GM21786 (cell line): ENCODE data around the gene EOLA1.
A peak's percentile ranks its signal among the peaks of the same experiment; 100 is the strongest.
"Not testable (repeated sequence)": the region's sequence is repeated elsewhere in the genome, so short reads cannot be mapped to it uniquely, and the experiment has no call there.

ENCODE experiments used
- ATAC-seq: cut with Tn5 transposase; IDR thresholded peaks from one replicate; pipeline ENCODE4 v1.9.1; 2021; ENCODE audit not compliant: unreplicated experiment

Gene EOLA1

DNA sequence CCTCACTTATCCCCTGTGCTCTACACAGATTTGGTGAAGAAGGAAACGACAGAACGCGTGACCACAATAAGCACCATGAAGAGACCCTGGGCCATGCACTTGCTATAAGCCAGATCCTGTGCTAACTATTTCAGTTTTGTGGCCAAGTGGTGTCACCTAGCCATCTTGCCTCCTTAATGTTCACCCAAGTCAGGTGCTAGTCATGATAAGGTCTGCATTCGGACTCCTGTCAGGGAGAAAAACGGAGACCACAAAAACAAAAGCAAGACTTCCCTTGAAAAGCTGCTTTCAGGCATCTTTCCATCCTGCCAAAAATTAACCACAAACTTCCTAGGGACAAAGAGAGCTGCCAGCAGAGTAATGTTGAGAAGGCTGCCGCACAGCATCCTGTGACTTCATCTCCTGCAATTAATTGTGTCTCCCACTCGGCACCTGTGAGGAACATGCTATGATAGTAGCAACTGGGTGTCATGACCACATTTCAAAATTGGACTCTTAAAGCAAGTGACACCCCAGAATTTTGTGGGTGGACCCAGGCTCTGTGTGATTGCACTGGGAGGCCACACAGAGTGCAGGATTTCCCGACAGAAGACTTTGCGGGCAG is 26.9 kb upstream of the EOLA1 start:
- no peak for ATAC-seq

DNA sequence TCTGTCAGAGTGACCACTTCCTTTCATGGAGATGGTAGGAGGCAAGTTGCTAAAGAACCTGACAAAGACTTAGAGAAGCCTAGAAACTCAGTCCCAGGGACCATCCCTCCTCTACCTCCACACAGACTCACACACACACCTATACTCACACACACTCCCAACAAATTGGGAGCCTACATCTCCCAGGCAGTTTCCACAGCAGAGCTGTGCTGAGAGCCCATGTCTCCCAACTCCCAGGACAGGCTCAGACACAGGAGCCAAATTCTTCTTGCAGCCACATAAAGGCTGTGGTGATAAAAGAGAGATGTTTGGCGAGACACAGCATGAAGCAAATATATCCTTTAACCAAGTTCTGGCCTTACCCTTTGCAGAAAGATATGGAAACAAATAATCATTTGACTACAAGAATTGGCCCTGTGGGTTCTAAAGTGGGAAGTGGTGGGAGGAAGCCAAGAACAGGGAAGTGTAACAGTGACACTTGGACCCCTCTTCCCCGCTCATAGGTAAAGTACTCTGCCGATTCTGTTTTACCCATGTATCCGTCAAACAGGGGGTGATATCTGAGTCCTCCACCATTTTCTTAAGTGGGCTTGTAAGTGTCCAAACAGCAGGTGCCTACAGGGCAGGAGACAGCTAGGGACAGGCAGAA is 24.7 kb upstream of the EOLA1 start:
- ATAC-seq = no peak

DNA sequence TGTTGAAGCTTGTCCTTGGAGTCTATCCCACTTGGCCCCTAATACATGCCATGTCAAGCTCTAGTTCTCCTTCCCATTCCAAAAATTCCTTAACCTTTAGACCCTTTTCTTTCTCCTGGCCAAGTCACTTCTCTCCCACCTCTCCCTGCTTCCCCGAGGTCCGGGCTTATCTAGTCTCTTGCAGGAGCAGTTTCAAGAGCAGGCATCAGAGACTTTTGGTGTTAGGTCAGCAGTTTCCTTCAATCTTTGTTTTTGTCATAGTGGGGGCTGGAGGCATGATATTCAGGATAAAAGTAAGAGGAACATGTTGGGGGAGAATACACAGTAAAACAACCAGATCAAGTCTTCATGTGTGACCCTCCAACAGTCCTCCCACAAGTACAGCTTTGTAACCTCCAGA is 24.2 kb upstream of the EOLA1 start:
- ATAC-seq = no peak

DNA sequence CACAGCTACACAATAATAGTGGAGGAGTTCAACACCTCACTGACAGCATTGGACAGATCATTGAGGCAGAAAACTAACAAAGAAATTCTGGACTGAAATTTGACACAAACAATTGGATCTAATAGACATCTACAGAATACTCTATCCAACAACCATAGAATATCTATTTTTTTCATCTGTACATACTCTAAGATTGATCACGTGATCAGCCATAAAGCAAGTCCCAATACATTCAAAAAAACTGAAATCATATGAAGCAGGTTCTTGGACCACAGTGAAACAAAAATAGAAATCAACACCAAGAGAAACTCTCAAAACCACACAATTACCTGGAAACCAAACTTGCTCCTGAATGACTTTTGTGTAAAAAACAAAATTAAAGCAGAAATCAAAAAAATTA is 23.5 kb upstream of the EOLA1 start:
- no peak for ATAC-seq

DNA sequence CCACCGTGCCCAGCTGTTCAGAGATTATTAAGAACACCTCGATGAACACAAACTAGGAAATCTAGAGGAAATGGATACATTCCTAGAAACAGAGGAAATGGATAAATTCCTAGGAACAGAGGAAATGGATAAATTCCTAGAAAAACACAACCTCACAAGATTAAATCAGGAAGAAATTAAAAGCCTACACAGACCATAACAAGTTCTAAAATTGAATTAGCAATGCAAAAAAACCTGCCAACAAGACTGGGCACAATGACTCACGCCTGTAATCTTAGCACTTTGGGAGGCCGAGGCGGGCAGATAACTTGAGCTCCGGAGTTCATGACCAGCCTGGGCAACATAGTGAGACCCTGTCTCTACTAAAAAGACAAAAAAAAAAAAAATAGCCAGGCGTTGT is 22.6 kb upstream of the EOLA1 start:
- no peak for ATAC-seq

DNA sequence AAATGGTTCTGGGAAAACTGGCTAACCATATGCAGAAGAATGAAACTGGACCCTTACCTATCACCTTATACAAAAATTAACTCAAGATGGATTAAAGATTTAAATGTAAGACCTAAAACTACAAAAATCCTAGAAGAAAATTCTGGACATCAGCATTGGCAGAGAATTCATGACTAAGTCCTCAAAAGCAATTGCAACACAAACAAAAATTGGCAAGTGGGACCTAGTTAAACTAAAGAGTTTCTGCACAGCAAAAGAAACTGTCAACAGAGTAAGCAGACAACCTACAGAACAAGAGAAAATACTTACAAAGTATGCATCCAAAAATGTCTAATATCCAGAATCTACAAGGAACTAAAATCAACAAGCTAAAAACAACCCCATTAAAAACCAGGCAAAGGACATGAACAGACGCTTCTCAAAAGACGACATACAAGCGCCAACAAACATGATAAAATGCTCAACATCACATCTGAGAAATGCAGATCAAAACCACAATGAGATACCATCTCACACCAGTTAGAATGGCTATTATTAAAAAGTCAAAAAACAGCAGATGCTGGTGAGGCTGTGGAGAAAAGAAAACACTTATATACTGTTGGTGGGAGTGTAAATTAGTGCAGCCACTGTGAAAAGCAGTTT is 20.1 kb upstream of the EOLA1 start:
- not testable (repeated sequence) for ATAC-seq

DNA sequence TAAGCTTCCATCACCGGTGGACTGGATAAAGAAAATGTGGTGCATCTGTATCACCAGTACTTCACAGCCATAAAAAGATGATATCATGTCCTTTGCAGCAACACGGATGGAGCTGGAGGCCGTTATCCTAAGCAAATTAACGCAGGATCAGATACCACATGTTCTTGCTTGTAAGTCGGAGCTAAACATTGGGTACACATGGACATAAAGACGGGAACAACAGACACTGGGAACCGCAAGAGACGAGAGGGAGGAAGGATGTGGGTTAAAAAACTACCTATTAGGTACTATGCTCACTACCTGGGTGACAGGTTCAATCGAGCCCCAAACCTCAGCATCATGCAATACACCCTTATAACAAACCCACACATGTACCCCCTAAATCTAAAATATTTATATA is 19.4 kb upstream of the EOLA1 start:
- ATAC-seq = no peak

DNA sequence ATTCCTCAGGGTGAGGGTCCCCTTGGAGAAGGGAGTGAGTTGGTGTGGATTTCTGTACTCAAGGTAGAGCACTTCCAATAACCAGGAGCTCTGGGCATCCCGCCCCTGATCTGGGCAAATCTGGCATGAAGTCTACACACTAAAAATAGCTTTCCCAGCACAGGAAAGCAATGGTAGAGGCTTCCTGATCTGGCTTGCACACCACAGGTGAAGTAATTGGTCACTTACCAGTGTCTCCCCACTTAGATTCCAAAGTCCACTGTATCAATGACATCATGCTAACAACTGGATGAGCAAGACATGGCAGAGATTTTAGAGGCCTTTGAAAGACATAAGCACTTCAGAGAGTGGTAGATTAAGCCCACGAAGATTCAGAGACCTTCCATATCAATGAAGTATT is 17.9 kb upstream of the EOLA1 start:
- no peak for ATAC-seq

DNA sequence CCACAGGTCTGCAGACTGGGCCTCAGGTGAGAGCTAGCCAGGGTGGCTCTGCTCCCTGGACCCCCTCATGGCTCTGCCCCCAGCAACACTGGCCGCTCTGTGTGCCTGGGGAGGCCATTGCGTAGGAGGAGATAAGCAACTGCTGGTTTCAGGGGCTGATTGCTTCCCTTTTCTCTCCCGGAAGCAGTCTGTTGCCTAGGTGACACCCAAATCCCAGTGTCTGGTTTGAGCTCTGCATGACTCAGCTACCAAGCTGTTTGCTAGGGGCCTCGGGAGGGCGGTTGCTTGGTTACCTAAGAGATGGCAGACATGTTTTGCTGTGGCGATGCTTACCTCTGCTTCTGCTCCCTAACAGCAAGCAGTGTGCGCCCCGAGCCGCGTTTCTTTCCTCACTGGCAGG is 15.4 kb upstream of the EOLA1 start:
- ATAC-seq = peak; percentile 90

DNA sequence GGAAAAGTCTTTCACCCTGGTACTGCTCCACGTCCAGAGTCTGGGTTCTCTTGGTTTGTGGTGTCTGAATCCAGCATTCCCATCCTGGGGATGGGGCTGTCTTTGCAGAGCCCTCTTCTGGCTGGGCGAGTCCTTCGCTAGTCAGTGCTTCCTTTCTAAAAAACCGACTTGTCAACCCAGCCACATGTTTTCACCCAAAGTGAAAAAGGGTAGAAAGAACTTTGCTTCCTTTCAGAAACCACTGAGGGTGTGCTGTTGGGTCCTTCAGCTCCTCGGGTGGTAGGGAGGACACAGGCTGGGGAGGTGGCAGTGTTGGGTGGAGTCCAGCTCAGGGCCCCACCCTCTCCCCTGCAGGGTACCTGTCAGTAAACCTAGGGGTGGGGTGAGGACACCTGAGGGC is 14.9 kb upstream of the EOLA1 start:
- ATAC-seq = peak; percentile 54

DNA sequence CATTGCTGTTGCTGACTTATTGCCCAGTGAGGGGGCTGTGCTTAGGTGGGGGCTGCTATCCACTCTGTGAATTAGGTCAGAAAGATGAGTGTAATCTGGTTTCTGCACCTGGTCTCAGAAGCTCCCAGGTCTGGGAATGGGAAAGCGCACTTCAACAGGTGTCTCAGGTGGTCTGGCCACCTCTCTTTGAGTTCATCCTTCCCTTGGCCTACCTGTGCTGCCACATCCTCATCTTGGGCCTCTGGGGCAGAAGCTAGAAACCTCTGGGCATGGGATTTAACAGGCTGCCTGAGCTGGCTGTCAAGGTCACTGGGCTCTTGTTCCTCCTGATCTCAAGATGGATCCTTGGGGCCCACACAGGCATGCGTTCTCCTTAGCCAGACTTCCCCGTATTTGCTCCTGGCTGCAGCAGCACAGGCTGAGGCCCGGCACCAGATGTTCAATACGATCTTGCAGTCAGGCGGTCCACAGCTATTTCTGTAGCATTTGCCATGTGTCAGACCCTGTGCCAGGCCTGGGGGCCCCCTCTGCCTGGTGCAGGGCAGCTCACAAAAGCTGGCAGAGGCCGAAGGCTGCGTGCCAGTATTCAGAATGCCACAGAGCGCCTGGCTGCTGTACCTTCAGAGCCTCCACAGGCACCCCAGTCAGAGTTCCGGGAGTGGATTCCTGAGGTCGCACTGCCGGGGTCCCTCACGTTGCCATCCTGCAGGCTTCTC is 14.3 kb upstream of the EOLA1 start:
- not testable (repeated sequence) for ATAC-seq

DNA sequence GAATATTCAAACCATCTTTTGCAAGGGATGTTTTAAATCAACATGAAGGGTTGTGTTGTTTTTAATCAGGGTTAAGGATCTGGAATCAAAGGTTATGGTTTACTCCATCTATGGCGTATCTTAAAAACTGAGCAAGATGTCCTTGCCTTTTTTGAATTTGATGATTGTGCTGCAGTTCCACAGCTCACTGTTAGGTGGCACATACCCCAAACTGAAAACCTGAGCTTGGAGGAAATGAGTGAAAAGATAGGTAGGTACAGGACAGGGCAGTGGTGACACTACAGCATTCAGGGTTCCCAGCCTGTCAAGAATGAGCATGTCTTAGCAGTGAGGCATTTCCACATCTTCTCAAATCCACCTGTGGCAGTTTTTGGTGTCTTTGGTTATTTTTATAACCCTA is 13.1 kb upstream of the EOLA1 start:
- no peak for ATAC-seq

DNA sequence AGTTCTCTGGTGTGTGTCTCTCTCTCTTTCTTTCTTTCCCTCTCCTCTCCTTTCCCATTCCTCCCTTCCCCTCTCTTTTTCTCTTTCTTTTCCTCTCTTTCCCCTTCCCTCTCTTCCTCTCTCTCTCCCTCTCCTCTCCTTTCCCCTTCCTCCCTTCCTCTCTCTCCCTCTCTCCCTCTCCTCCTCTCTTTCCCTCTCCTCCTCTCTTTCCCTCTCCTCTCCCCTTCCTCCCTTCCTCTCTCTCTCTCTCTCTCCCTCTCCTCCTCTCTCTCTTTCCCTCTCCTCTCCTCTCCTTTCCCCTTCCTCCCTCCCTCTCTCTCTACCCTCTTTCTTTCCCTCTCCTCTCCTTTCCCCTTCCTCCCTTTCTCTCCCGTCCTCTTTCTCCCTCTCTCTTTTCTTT is 12.4 kb upstream of the EOLA1 start:
- no peak for ATAC-seq

DNA sequence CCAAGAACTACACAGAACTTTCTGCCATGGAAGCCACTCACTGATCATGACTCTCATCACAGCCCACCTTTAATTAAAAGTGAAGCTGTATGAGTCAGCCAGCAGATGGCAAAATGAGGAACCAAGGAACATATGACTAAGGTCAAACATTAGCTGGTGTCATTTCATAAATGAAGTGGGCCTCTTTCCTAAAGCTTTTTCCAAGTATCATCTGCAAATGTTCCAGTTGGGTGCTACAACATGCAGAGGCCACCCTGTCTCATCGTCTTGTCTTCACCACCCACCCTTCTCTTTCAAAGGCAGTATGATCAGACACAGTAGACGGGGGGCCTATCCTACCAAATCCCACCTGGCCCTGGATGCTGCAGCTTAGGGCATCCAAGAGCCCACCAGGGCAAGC is 9.2 kb upstream of the EOLA1 start:
- ATAC-seq = peak; percentile 77

DNA sequence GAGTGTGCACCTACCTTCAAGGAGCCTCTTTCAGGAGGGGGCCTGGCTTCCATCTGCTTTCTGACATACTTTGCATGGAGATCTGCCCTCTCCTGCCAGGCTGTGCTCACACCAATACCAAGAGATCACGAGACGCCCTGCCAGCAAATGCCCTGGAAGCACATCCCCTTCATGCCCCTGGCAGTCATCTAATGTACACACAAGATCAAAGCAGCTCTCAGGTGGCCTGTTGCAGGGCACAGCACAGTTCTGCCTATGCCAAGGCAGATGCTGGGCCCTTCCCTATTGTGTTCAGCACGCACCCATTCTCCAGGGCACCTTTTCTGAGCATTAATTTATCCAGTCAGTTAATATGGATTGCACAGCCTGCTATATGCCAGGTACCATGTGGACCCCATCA is 7.9 kb upstream of the EOLA1 start:
- not testable (repeated sequence) for ATAC-seq

DNA sequence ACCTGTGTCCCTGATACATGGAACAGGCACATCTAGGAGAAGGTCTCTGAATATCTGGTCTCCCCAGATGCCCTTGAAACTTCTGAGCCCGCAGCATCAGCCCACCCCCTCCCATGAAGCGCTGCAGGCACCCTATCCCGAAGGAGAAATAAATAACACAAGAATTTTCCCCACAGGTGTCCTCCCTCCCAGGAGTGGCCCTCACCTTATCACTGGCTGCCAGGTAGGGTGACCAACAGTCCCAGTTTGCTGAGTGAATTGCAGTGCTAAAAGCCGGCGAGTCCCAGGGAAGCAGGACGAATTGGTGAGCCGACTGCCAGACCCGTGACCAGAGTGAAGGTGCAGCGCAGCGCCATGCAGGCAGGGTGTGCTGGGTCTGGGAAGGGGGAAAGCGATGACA is 6.8 kb upstream of the EOLA1 start:
- ATAC-seq = not testable (repeated sequence)

DNA sequence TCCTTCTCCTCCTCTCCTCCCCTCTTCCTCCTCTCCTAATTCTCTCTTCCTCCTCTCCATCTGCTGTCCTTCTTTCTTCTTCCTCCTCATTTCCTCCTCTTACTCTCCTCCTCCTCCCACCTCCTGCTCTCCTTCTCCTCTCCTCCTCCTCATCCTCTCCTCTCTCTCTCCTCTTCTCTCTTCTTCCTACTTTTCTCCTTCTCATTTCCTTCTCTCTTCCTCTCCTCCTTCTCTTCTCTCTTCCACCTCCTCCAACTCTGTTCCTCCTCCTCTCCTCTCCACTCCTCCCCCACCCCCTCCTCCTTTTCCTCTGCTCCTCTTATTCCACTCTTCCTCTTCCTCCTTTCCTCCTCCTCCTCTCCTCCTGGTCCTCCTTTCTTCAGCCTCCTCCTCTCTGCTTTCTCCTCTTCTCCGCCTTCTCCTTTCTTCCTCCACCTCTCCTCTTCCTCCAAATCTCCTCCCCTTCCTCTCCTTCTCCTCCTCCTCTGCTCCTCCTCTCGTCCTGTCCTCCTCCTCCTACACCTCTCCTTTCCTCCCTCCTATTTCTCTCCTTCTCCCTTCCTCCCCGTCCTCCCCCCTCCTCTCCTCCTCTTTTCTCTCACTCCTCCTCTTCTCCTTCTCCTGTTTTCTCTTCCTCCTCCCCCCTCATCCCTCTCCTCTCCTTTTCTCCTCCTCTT is 5.7 kb upstream of the EOLA1 start:
- ATAC-seq = not testable (repeated sequence)

DNA sequence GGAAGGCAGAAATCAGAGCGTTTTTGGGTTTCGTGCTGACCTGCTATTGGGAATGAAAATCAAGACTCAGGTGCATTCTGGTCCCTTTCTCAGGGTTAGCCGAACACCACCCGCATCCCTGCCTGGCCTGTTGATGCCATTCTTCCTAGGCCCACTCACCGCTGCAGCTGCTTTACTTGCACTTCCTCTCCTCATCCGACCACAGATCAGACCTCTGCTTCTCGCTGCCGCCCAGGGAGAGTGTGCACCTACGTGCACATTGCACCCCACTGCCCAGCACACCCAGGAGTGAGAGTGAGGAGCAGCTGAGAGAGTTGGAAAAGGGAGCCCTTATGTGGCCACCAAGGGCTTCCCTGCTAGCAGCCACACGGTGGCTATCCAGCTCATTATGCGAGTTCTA is 3.3 kb upstream of the EOLA1 start:
- not testable (repeated sequence) for ATAC-seq

DNA sequence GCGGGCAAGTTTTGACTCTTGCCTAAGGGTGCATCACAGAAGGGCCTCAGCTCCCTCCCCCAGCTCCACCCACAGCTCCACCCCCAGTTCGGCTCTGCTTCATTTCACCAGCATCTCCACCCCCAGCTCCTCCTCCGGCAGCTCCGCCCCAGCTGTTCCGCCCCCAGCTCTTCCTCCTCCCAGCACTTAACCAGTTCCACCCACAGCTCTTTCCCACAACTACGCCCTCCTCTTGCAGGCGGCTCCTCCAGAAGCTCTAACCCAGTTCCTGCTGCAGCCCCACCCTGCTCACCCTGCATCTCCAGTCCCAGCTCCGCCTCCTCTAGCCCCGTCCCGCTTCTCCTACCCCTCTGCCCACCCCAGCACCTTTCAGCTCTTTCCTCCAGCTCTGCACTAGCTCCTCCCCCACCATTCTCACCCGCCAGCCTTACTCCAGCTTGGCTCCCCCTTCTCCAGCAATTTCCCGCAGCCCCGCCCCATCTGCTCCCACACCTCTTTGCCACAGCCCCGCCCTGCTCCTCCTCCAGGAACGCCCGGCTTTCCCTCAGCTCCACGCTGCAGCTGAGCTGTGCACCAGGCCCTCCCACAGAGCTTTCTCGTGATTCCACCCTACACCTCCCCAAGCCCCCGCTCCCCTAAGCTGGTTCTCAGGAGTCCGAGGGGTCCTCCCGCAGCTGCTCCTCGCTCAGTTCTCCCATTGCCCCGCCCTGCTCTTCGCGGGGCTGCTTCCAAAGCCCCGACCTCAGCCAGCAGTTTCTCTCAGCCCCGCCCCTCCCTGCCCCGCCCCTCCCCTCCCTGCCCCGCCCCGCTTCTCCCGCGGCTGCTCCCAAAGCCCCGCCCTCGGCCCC is 1.3 kb upstream of the EOLA1 start:
- ATAC-seq = peak; percentile 49

DNA sequence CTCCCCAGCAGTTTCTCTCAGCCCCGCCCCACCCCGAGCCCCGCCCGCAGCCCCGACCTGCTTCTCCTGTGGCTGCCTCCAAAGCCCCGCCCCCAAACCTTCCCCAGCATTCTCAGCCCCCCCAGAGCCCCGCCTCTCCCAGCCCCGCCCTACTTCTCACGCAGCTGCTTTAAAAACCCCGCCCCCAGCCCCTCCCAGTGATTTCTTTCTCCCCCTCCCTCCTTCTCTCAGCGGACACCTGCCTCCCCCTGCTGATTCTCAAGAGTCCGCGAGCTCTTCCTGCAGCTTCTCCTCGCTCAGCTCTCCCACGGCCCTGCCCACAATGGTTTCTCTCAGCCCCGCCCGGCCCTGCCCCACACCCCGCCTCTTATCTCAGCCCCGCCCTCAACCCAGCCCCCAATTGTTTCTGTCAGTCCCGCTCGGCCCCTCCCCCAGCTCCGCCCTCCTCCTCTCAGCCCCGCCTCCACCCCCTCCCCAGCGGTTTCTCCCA is 636 bp upstream of the EOLA1 start:
- peak; percentile 4 for ATAC-seq
